Lower leg skin (tissue), 3 donors: ENCODE data around the gene RNF215.

Experiments used
- CTCF ChIP-seq, 3 donors: fragments of 450-650 bp; IDR thresholded peaks; one replicate each; pipeline ENCODE4 v1.5.1; 2016; ENCODE audit warnings: antibody characterized with exemption in 3 of 3, mild to moderate bottlenecking in 3 of 3, moderate library complexity in 2 of 3
- POLR2A ChIP-seq, 2 donors: fragments of 450-650 bp; IDR thresholded peaks; one replicate each; pipeline ENCODE4 v1.6.1; 2016 to 2017; ENCODE audit warnings: antibody characterized with exemption in 2 of 2, mild to moderate bottlenecking in 1 of 2, moderate library complexity in 1 of 2

DNA sequence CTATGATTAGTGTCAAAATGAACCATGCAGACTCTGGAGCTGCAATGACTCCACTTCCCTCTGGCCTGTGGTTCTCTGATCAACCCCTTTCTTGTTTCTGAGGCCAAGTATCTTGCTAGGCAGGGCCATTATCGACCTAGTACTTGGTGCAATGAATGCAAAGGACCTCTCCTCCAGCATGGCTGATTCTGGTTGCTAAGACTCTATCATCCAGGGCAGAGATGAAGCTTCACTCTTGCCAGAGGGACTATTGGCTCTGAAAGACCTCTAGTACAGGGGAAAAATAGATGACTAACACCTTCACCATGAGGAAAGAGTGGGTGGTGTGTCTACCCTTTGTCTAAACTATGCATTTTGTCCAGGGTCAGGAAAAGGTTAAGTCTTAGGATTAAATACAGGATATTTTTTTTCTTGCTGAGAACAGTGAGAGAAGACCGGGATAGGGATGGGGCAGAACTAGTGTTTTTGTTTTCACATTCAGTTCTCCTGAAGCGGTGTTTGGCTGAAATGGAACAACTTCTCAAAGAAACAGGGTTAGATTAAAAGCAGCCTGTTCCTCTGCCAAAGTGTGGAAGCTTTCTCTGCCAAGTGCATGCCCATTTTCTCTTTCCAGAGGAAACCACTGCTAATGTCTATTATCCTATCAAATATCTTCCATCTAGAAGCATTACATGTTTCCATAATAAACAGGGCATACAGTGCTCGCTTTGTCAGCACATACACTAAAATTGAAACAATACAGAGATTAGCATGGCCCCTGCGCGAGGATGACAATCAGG is 33.3 kb upstream of the RNF215 start:
- no peak for TF ChIP-seq CTCF (IDR thresholded peaks at IDR 0.05)
- no peak for TF ChIP-seq POLR2A (IDR thresholded peaks at IDR 0.05)
